ENCODE measurements around the gene ABHD5. TPM values are rescaled to one million over a fixed set of nuclear protein-coding genes. Genes with fewer than 3 reads are reported as not detected.

Gene ABHD5
- total and polyA plus RNA-seq, 2 of the 13 experiments (the other 11 are each of a cell fraction or from before 2014, with no cell fraction given): 4.5 to 13.3 TPM

- TF ChIP-seq ZNF710 (CRISPR knock-in tag; IDR thresholded peaks at IDR 0.05; ENCODE audit: borderline replicate concordance): no peak
- no peak; the same call in 1 of the 2 replicates for TF ChIP-seq YEATS4 (CRISPR knock-in tag; IDR thresholded peaks at IDR 0.05; ENCODE audit: borderline replicate concordance)
- TF ChIP-seq ZFP41 (CRISPR knock-in tag; IDR thresholded peaks at IDR 0.05; ENCODE audit: borderline replicate concordance): no peak
- no peak for TF ChIP-seq ELF4 (CRISPR knock-in tag; IDR thresholded peaks at IDR 0.05; ENCODE audit: borderline replicate concordance)
- TF ChIP-seq NFE2 (CRISPR knock-in tag; IDR thresholded peaks at IDR 0.05): no peak
- no peak for TF ChIP-seq HOXA5 (CRISPR knock-in tag; IDR thresholded peaks at IDR 0.05)
- TF ChIP-seq MIER2 (CRISPR knock-in tag; IDR thresholded peaks at IDR 0.05): no peak
- TF ChIP-seq ZNF644 (CRISPR knock-in tag; IDR thresholded peaks at IDR 0.05; ENCODE audit: low read depth): no peak
- no peak for TF ChIP-seq ZNF124 (CRISPR knock-in tag; IDR thresholded peaks at IDR 0.05)
- TF ChIP-seq ATF6 (CRISPR knock-in tag; conservative IDR thresholded peaks at IDR 0.05): no peak
- peak; percentile 26; the same call in 1 of the 2 replicates for TF ChIP-seq ZNF792 (CRISPR knock-in tag; IDR thresholded peaks at IDR 0.05)
- no peak for TF ChIP-seq ZFP36 (IDR thresholded peaks at IDR 0.05; ENCODE audit: borderline replicate concordance, low read depth, low read length, partially characterized antibody)
- TF ChIP-seq ZNF770 (CRISPR knock-in tag; IDR thresholded peaks at IDR 0.05): no peak
- TF ChIP-seq ZNF441 (CRISPR knock-in tag; IDR thresholded peaks at IDR 0.05; ENCODE audit: borderline replicate concordance): no peak
- no peak for TF ChIP-seq NR2F2 (IDR thresholded peaks at IDR 0.05; ENCODE audit: borderline replicate concordance, low read depth)
- TF ChIP-seq ZNF281 (CRISPR knock-in tag; IDR thresholded peaks at IDR 0.05; ENCODE audit: borderline replicate concordance): no peak
Measured at GRCh38 chr3:43691120-43691995, 620 bp downstream of the ABHD5 start (continued).

Measured in HepG2 (cell line).